Measurements from ENCODE around the gene RITA1.

- no peak for TF ChIP-seq POLR2A (IDR thresholded peaks at IDR 0.05)
- no peak for TF ChIP-seq CTCF (IDR thresholded peaks at IDR 0.05)
Measured at GRCh38 chr12:113234483-113234882, 49.0 kb downstream of the RITA1 start.

Data from testis (tissue), 2 donors.